IMR-90 (cell line): ENCODE measurements around the gene HEXD. TPM values are rescaled to one million over a fixed set of nuclear protein-coding genes. Genes with fewer than 3 reads are reported as not detected.

Source experiments
- ATAC-seq: fragments of 200-7000 bp; cut with Tn5 transposase; 2 replicates; pipeline ENCODE4 v1.9.1; 2020; ENCODE audit warnings: low read depth, mild to moderate bottlenecking, moderate library complexity
- BruUV-seq: library from RNA; stranded (reverse); fragments of 400-500 nt; replicated peaks from 2 replicates; lab custom pipeline; 2021; lab: Mats Ljungman, UMichigan
- CTCF ChIA-PET: fragments of 300-600 bp; formaldehyde crosslinking; extraction: SDS; loops from one replicate; lab custom pipeline; 2021; ENCODE audit warnings: antibody characterized with exemption; lab: Yijun Ruan, JAX
- POLR2A ChIA-PET: fragments of 300-600 bp; sonication (Branson Sonifier 250); formaldehyde crosslinking; loops from one replicate; lab custom pipeline; 2022; ENCODE audit warnings: antibody characterized with exemption; ENCODE audit not compliant: unreplicated experiment; lab: Charles Lee
- DNase-seq: peaks from one replicate; pipeline ENCODE4 v3.0.0; 2013
- H2AFZ ChIP-seq: replicated peaks from 2 replicates; pipeline ENCODE3; 2013; ENCODE audit warnings: low read length, mild to moderate bottlenecking; ENCODE audit not compliant: poor library complexity
- H2AK5ac ChIP-seq: 2 replicates; pipeline ENCODE4 v1.6.1; 2013; ENCODE audit warnings: low read depth, low read length, inconsistent platforms
- H2AK9ac ChIP-seq: replicated peaks from 2 replicates; pipeline ENCODE3; 2013; ENCODE audit warnings: mild to moderate bottlenecking, low read depth, low read length, moderate library complexity; ENCODE audit not compliant: poor library complexity
- H2BK120ac ChIP-seq: 2 replicates; pipeline ENCODE4 v1.6.1; 2013; ENCODE audit warnings: low read depth, low read length, inconsistent platforms
- H2BK15ac ChIP-seq: 3 replicates; pipeline ENCODE4 v1.6.1; 2013; ENCODE audit warnings: low read depth, low read length, inconsistent platforms
- H2BK20ac ChIP-seq: 2 replicates; pipeline ENCODE4 v1.6.1; 2013; ENCODE audit warnings: low read depth, mild to moderate bottlenecking, inconsistent platforms, low read length, moderate library complexity
- H2BK5ac ChIP-seq: 2 replicates; pipeline ENCODE4 v1.6.1; 2013; ENCODE audit warnings: mild to moderate bottlenecking, low read depth, low read length, inconsistent platforms; ENCODE audit not compliant: poor library complexity, severe bottlenecking
- H3K14ac ChIP-seq: replicated peaks from 2 replicates; pipeline ENCODE4 v1.6.1; 2013; ENCODE audit warnings: low read depth, low read length, inconsistent platforms
- H3K18ac ChIP-seq: 2 replicates; pipeline ENCODE4 v1.6.1; 2013; ENCODE audit warnings: low read depth, low read length, control low read depth
- H3K23ac ChIP-seq: 2 replicates; pipeline ENCODE4 v1.6.1; 2013; ENCODE audit warnings: low read depth, low read length, inconsistent platforms
- H3K27ac ChIP-seq: 2 replicates; pipeline ENCODE4 v1.5.1; 2013; ENCODE audit warnings: mild to moderate bottlenecking, control low read depth, low read length; ENCODE audit not compliant: insufficient read depth
- H3K27me3 ChIP-seq: 2 replicates; pipeline ENCODE4 v1.6.1; 2013; ENCODE audit warnings: low read length; ENCODE audit not compliant: control insufficient read depth, insufficient read depth
- H3K36me3 ChIP-seq: 2 replicates; pipeline ENCODE4 v1.6.1; 2013; ENCODE audit warnings: low read length, mixed read lengths; ENCODE audit not compliant: control insufficient read depth, insufficient read depth
- H3K4ac ChIP-seq: 2 replicates; pipeline ENCODE4 v1.6.1; 2013; ENCODE audit warnings: low read depth, low read length, inconsistent platforms
- H3K4me1 ChIP-seq: 2 replicates; pipeline ENCODE4 v1.6.1; 2013; ENCODE audit warnings: low read length, mixed read lengths; ENCODE audit not compliant: control insufficient read depth, insufficient read depth
- H3K4me2 ChIP-seq: 2 replicates; pipeline ENCODE4 v1.6.1; 2013; ENCODE audit warnings: low read depth, mild to moderate bottlenecking, control low read depth, low read length, moderate library complexity
- H3K4me3 ChIP-seq: 2 replicates; pipeline ENCODE4 v1.5.1; 2013; ENCODE audit warnings: low read depth, mild to moderate bottlenecking, control low read depth, low read length, moderate library complexity; ENCODE audit not compliant: insufficient read depth
- H3K56ac ChIP-seq: 2 replicates; pipeline ENCODE4 v1.6.1; 2013; ENCODE audit warnings: low read length, inconsistent platforms; ENCODE audit not compliant: insufficient read depth; ENCODE audit errors: extremely low read depth
- H3K79me1 ChIP-seq, 2 experiments: 2 replicates each; pipeline ENCODE4 v1.6.1; 2013; ENCODE audit warnings: low read length in 2 of 2, inconsistent platforms in 1 of 2, low read depth in 1 of 2
- H3K9ac ChIP-seq: 2 replicates; pipeline ENCODE4 v1.6.1; 2013; ENCODE audit warnings: low read depth, low read length, control low read depth
- H3K9me1 ChIP-seq: 2 replicates; pipeline ENCODE4 v1.6.1; 2013; ENCODE audit warnings: low read length, inconsistent platforms; ENCODE audit not compliant: insufficient read depth
- H3K9me3 ChIP-seq: 2 replicates; pipeline ENCODE4 v1.6.1; 2013; ENCODE audit warnings: low read length; ENCODE audit not compliant: control insufficient read depth, insufficient read depth
- H4K20me1 ChIP-seq: 2 replicates; pipeline ENCODE4 v1.6.1; 2013; ENCODE audit warnings: low read length, inconsistent platforms; ENCODE audit not compliant: insufficient read depth
- H4K5ac ChIP-seq: 2 replicates; pipeline ENCODE4 v1.6.1; 2013; ENCODE audit warnings: mild to moderate bottlenecking, low read depth, low read length, control low read depth
- H4K8ac ChIP-seq, 2 experiments: 2 replicates each; pipeline ENCODE4 v1.6.1; 2013; ENCODE audit warnings: low read depth in 2 of 2, low read length in 2 of 2, control low read depth in 1 of 2, inconsistent platforms in 1 of 2
- H4K91ac ChIP-seq: 2 replicates; pipeline ENCODE4 v1.6.1; 2013; ENCODE audit warnings: low read depth, low read length, inconsistent platforms; ENCODE audit not compliant: insufficient read depth
- BHLHE40 ChIP-seq: fragments of 150-350 bp; IDR thresholded peaks from 2 replicates; pipeline ENCODE4 v1.6.1; 2016; ENCODE audit warnings: mild to moderate bottlenecking, low read depth, low read length
- ELK1 ChIP-seq: fragments of 150-350 bp; IDR thresholded peaks from 2 replicates; pipeline ENCODE4 v1.6.1; 2016; ENCODE audit warnings: low read depth, mild to moderate bottlenecking, low read length, moderate library complexity, borderline replicate concordance
- MAZ ChIP-seq: IDR thresholded peaks from 2 replicates; pipeline ENCODE4 v1.6.1; 2012; ENCODE audit warnings: low read depth, mild to moderate bottlenecking, low read length, improper control_type of control experiment, moderate library complexity, borderline replicate concordance
- RAD21 ChIP-seq: IDR thresholded peaks from 2 replicates; pipeline ENCODE4 v1.6.1; 2012; ENCODE audit warnings: low read length, improper control_type of control experiment
- RFX5 ChIP-seq: IDR thresholded peaks from 2 replicates; pipeline ENCODE4 v1.8.0; 2012; ENCODE audit warnings: low read depth, mild to moderate bottlenecking, low read length, moderate library complexity
- WGBS, 2 experiments: methylation state at CpG; one replicate each; pipeline versions ENCODE4 v1.1.5 to v1.1.7; 2013; ENCODE audit warnings: missing lambda C conversion rate in 2 of 2; ENCODE audit not compliant: insufficient read length in 1 of 2; ENCODE audit errors: extremely low coverage in 2 of 2; 5-methylcytosine and 5-hydroxymethylcytosine counted together
- dilution Hi-C: fragments of 300-500 bp; cut with HindIII; formaldehyde crosslinking; loops from one replicate; pipeline ENCODE4 v1.14.3; 2018; ENCODE audit warnings: low sequenced_read_pairs; ENCODE audit not compliant: unreplicated experiment
- in situ Hi-C: fragments of 300-500 bp; cut with MboI; formaldehyde crosslinking; loops from 3 replicates; pipeline ENCODE4 v1.14.3; 2019; ENCODE audit warnings: low sequenced_read_pairs, inconsistent platforms, mixed read lengths
- intact Hi-C: fragments of 100-400 bp; cut with micrococcal nuclease; formaldehyde crosslinking; loops from 2 replicates; pipeline ENCODE4 v1.10.0; 2022
- polyA plus RNA-seq, 3 experiments: library from polyadenylated mRNA; depleted of rRNA; stranded (reverse); fragments of >200 nt; gene quantifications; 2 replicates each; pipeline ENCODE4 v1.2.3, GENCODE V29; 2012; ENCODE audit warnings: low replicate concordance in 1 of 3
- total RNA-seq: library from RNA; depleted of rRNA; stranded (reverse); fragments of >200 nt; gene quantifications from 2 replicates; pipeline ENCODE4 v1.2.3, GENCODE V29; 2012

Gene HEXD
- total and polyA plus RNA-seq, 2 of the 4 experiments (the other 2 are of a cell fraction): 3.8 to 9.5 TPM

- Histone ChIP-seq H3K36me3 (peaks cover 45% of the 10 kb centered on the region), H2BK20ac (no peak overlapping the region), H2BK5ac (no peak overlapping the region), H3K9me3 (no peaks in the 10 kb centered on the region), H4K20me1 (peaks cover 21% of the 10 kb centered on the region), H2AFZ (no peak overlapping the region), H3K23ac (no peak overlapping the region), H4K5ac (no peak overlapping the region), H3K27me3 (no peaks in the 10 kb centered on the region), H3K4me1 (peaks cover 8% of the 10 kb centered on the region; the same call in 1 of the 2 replicates), H3K4me2 (no peak overlapping the region), H3K14ac (no peak overlapping the region), H2AK9ac (no peak overlapping the region), H4K91ac (no peak overlapping the region), H2BK120ac (no peak overlapping the region), H3K4me3 (no peak overlapping the region), H3K56ac (no peak overlapping the region), H3K18ac (no peak overlapping the region), H2BK15ac (no peak overlapping the region), H3K9me1 (0 out of 2 replicates have a peak, but pooled peaks cover 8% of the 10 kb centered on the region), H3K27ac (no peak overlapping the region), H3K79me1 (peaks cover 19 to 43% of the 10 kb centered on the region in 2 experiments), H3K9ac (no peak overlapping the region), H2AK5ac (no peak overlapping the region), H4K8ac (no peak overlapping the region), H3K4ac (no peak overlapping the region)
- POLR2A ChIA-PET: no interaction called here
- in situ Hi-C loops (no loop called here), dilution Hi-C loops (no loop called here), intact Hi-C loops (no loop called here)
- DNase-seq (no peak), ATAC-seq (no peak)
- no peak for TF ChIP-seq RFX5
- no peak for TF ChIP-seq MAZ
- no peak for TF ChIP-seq ELK1
- TF ChIP-seq BHLHE40: no peak
- no peak for TF ChIP-seq RAD21
- CTCF ChIA-PET: no interaction called here
- no TSS peak for BruUV-seq
- 85% methylated on average over 11 of the region's 13 CpGs; no CpG with 5 or more reads in 1 of the 2 experiments for WGBS, 2 experiments
These were observed 27.4 kb downstream of the HEXD start for GRCh38 chr17:82445542-82445941.
